ENCODE measurements around the gene ZNF683. TPM values are rescaled to one million over a fixed set of nuclear protein-coding genes. Genes with fewer than 3 reads are reported as not detected.

Gene ZNF683
- total and polyA plus RNA-seq, 9 of the 15 experiments (the other 6 are each of a cell fraction or from before 2014, with no cell fraction given), result not detected

GRCh38 chr1:26378088-26378878 is 5.7 kb upstream of the ZNF683 start:
- H4K20me1 ChIP-seq (replicated peaks; ENCODE audit: control insufficient read depth, insufficient read depth, low read length), result no peaks in the 10 kb centered on the region
- POLR2A ChIA-PET, result interaction anchor here (0.6 to 2.2 kb wide), 27 partner anchors 9 to 1940 kb away, joined by 3 to 8 read pairs (median 3); partner anchors contain the start of genes CEP85, DHDDS and GPN2
- peaks cover 28 to 41% of the 10 kb centered on the region in 2 experiments for H3K4me1 ChIP-seq (replicated peaks in 1 of 2; ENCODE audit: control insufficient read depth in 2 of 2, insufficient read depth in 2 of 2, low read length in 2 of 2)
- peak overlapping the region; percentile 96 for H3K27ac ChIP-seq (ENCODE audit: extremely low read depth, low read depth, low read length)
- H3K9me1 ChIP-seq (ENCODE audit: control insufficient read depth, insufficient read depth, low read length), result no peaks in the 10 kb centered on the region
- no peaks in the 10 kb centered on the region for H3K79me2 ChIP-seq (ENCODE audit: control insufficient read depth, insufficient read depth, low read length)
- in situ Hi-C loops (cut with MboI) (no loop called here), intact Hi-C loops (cut with micrococcal nuclease) (no loop called here)
- H2AFZ ChIP-seq (ENCODE audit: low read depth, low read length), result peak overlapping the region; percentile 99
- H3K9me3 ChIP-seq (replicated peaks; ENCODE audit: control insufficient read depth, insufficient read depth, low read depth, low read length), result no peaks in the 10 kb centered on the region
- H3K9ac ChIP-seq (ENCODE audit: insufficient read depth in 1 of 2, low read depth in 2 of 2, low read length in 2 of 2), result peak overlapping the region; percentile 75 to 84; a peak in 3 of 4 replicates
- BruUV-seq (replicated peaks), result no TSS peak
- H3K36me3 ChIP-seq (ENCODE audit: control insufficient read depth, insufficient read depth, low read length), result no peaks in the 10 kb centered on the region
- WGBS (ENCODE audit: insufficient coverage, low coverage, missing lambda C conversion rate), result 0% methylated on average over 5 of the region's 5 CpGs
- DNase-seq (ENCODE audit: extremely low read depth in 1 of 4, low spot score in 3 of 4), result peak; percentile 99
- no peaks in the 10 kb centered on the region for H3K27me3 ChIP-seq (ENCODE audit: control insufficient read depth in 2 of 2, insufficient read depth in 2 of 2, low read length in 2 of 2)
- CTCF ChIA-PET (ENCODE audit: low intra/inter-chr PET ratio), result interaction anchor here (1.2 kb wide), 1 partner anchor 15 kb away, joined by 4 read pairs; no protein-coding TSS in a partner anchor
- H3K4me3 ChIP-seq, result peak overlapping the region; percentile 15; the same call in 1 of the 2 replicates
- peak; percentile 100 for FAIRE-seq
- peak overlapping the region; percentile 91 for H3K4me2 ChIP-seq (ENCODE audit: insufficient read depth, low read length)
- ATAC-seq, result peak; percentile 99
- peak in 1 of 2 experiments; percentile 92; a peak in 2 of 4 replicates for TF ChIP-seq ZMIZ1 (IDR thresholded peaks at IDR 0.05; ENCODE audit: low read depth in 2 of 2, low read length in 2 of 2)
- TF ChIP-seq BCLAF1 (IDR thresholded peaks at IDR 0.05; ENCODE audit: borderline replicate concordance in 1 of 2, control insufficient read depth in 1 of 2, low read depth in 2 of 2, low read length in 1 of 2), result 0 out of 4 replicates have a peak, but pooled peaks of 1 of the 2 experiments have one; percentile 7
- peak; percentile 61; the same call in 1 of the 2 replicates for TF ChIP-seq MIER1 (IDR thresholded peaks at IDR 0.05; ENCODE audit: low read depth)
- no peak; a peak in 1 of 4 replicates for TF ChIP-seq KDM4B (IDR thresholded peaks at IDR 0.05; ENCODE audit: borderline replicate concordance in 2 of 2, low read depth in 1 of 2)
- peak; percentile 76 for TF ChIP-seq BHLHE40 (IDR thresholded peaks at IDR 0.05; ENCODE audit: low read length)
- TF ChIP-seq HDAC6 (IDR thresholded peaks at IDR 0.05; ENCODE audit: low read depth, low read length), result no peak
- TF ChIP-seq MXD1 (CRISPR knock-in tag; IDR thresholded peaks at IDR 0.05; ENCODE audit: borderline replicate concordance, poor library complexity, severe bottlenecking), result peak; percentile 51
- no peak for TF ChIP-seq TBP (optimal IDR thresholded peaks at IDR 0.05; ENCODE audit: low read depth, low read length)
- TF ChIP-seq MCM7 (IDR thresholded peaks at IDR 0.05), result no peak
- no peak for TF ChIP-seq E2F1 (CRISPR knock-in tag; IDR thresholded peaks at IDR 0.05)
